Stimulated activated CD8-positive, alpha-beta memory T cell treated with anti-CD3 and anti-CD28 coated beads, Interleukin-12 subunit alpha, Interleukin-12 subunit beta, amount 100 ng/mL, for 1 hour (primary cell): Measurements from ENCODE around the gene XXYLT1.
"Not testable (repeated sequence)": the region's sequence is repeated elsewhere in the genome, so short reads cannot be mapped to it uniquely, and the experiment has no call there.

Source experiments
- DNase-seq: peaks from one replicate; pipeline ENCODE4 v3.0.0-alpha.2; 2020; ENCODE audit warnings: low read depth

The XXYLT1 gene

GRCh38 chr3:195096484-195097330 is 174.3 kb downstream of the XXYLT1 start:
- DNase-seq: no peak

GRCh38 chr3:195096053-195096452 is 174.9 kb downstream of the XXYLT1 start:
- no peak for DNase-seq

GRCh38 chr3:195095704-195096036 is 175.3 kb downstream of the XXYLT1 start:
- no peak for DNase-seq

- DNase-seq: no peak
These were observed 175.8 kb downstream of the XXYLT1 start for GRCh38 chr3:195095035-195095703.

- no peak for DNase-seq
These were observed 176.6 kb downstream of the XXYLT1 start for GRCh38 chr3:195094191-195094921.

GRCh38 chr3:195093731-195094130 is 177.2 kb downstream of the XXYLT1 start:
- no peak for DNase-seq

GRCh38 chr3:195087840-195088601 is 182.9 kb downstream of the XXYLT1 start:
- not testable (repeated sequence) for DNase-seq

- no peak for DNase-seq
These were observed 183.6 kb downstream of the XXYLT1 start for GRCh38 chr3:195087328-195087727.

GRCh38 chr3:195086885-195087284 is 184.1 kb downstream of the XXYLT1 start:
- DNase-seq: no peak

GRCh38 chr3:195086341-195086740 is 184.6 kb downstream of the XXYLT1 start:
- DNase-seq: no peak

GRCh38 chr3:195085356-195086130 is 185.4 kb downstream of the XXYLT1 start:
- no peak for DNase-seq

- no peak for DNase-seq
These were observed 186.2 kb downstream of the XXYLT1 start for GRCh38 chr3:195084746-195085145.

- no peak for DNase-seq
These were observed 187.3 kb downstream of the XXYLT1 start for GRCh38 chr3:195083659-195084058.

- no peak for DNase-seq
These were observed 188.1 kb downstream of the XXYLT1 start for GRCh38 chr3:195082811-195083210.

GRCh38 chr3:195081242-195081963 is 189.6 kb downstream of the XXYLT1 start:
- no peak for DNase-seq

- DNase-seq: no peak
These were observed 190.3 kb downstream of the XXYLT1 start for GRCh38 chr3:195080571-195081151.

GRCh38 chr3:195080125-195080524 is 190.8 kb downstream of the XXYLT1 start:
- no peak for DNase-seq

GRCh38 chr3:195079636-195080035 is 191.3 kb downstream of the XXYLT1 start:
- DNase-seq: no peak

GRCh38 chr3:195078891-195079440 is 192.0 kb downstream of the XXYLT1 start:
- no peak for DNase-seq
